DND-41 (cell line): ENCODE results near the gene CLK3.

Experiments used
- ATAC-seq: fragments of 200-7000 bp; cut with Tn5 transposase; 3 replicates; pipeline ENCODE4 v1.9.1; 2021; ENCODE audit warnings: low read depth; ENCODE audit not compliant: insufficient read depth
- DNase-seq: peaks from one replicate; pipeline ENCODE4 v3.0.0-alpha.2; 2020
- H2AFZ ChIP-seq: 2 replicates; pipeline ENCODE4 v1.6.0; 2012; ENCODE audit warnings: low read depth, low read length
- H3K27ac ChIP-seq: 2 replicates; pipeline ENCODE4 v1.5.1; 2012; ENCODE audit warnings: low read length, inconsistent platforms
- H3K27me3 ChIP-seq: fragments of 200-600 bp; sonication (generic); 2 replicates; pipeline ENCODE4 v1.6.0; 2012; ENCODE audit warnings: low read length, mild to moderate bottlenecking, inconsistent platforms; ENCODE audit not compliant: insufficient read depth, poor library complexity
- H3K36me3 ChIP-seq: 2 replicates; pipeline ENCODE4 v1.5.1; 2012; ENCODE audit warnings: low read length, inconsistent platforms; ENCODE audit not compliant: insufficient read depth
- H3K4me1 ChIP-seq: 2 replicates; pipeline ENCODE4 v1.5.1; 2012; ENCODE audit warnings: mild to moderate bottlenecking, low read length; ENCODE audit not compliant: insufficient read depth
- H3K4me2 ChIP-seq: 2 replicates; pipeline ENCODE4 v1.6.0; 2012; ENCODE audit warnings: mild to moderate bottlenecking, moderate library complexity, low read length, inconsistent platforms; ENCODE audit not compliant: insufficient read depth
- H3K4me3 ChIP-seq, 2 experiments: fragments of 200-600 bp in 1 of 2; shearing (Covaris generic) in 1 of 2; 2 replicates each; pipeline ENCODE4 v1.5.1; 2012 to 2016; ENCODE audit warnings: inconsistent platforms in 2 of 2, low read length in 2 of 2, mild to moderate bottlenecking in 2 of 2, low read depth in 1 of 2, moderate library complexity in 1 of 2
- H3K79me2 ChIP-seq: 2 replicates; pipeline ENCODE4 v1.6.0; 2012; ENCODE audit warnings: low read length, inconsistent platforms; ENCODE audit not compliant: insufficient read depth
- H3K9ac ChIP-seq: 2 replicates; pipeline ENCODE4 v1.6.0; 2012; ENCODE audit warnings: low read depth, mild to moderate bottlenecking, inconsistent platforms, low read length, moderate library complexity
- H3K9me3 ChIP-seq: 2 replicates; pipeline ENCODE4 v1.5.1; 2012; ENCODE audit warnings: low read length, moderate library complexity, mild to moderate bottlenecking, inconsistent platforms; ENCODE audit not compliant: insufficient read depth, severe bottlenecking
- H4K20me1 ChIP-seq: 2 replicates; pipeline ENCODE4 v1.6.0; 2012; ENCODE audit warnings: low read length; ENCODE audit not compliant: insufficient read depth
- CTCF ChIP-seq: IDR thresholded peaks from 2 replicates; pipeline ENCODE4 v1.5.1; 2012; ENCODE audit warnings: borderline replicate concordance, low read length, moderate library complexity, mild to moderate bottlenecking; ENCODE audit not compliant: poor library complexity, severe bottlenecking; ENCODE audit errors: extremely low read depth
- EZH2 ChIP-seq: IDR thresholded peaks from 3 replicates; pipeline ENCODE4 v1.6.1; 2012; ENCODE audit warnings: borderline replicate concordance, low read depth, mild to moderate bottlenecking, moderate library complexity, low read length, inconsistent platforms; ENCODE audit not compliant: severe bottlenecking

Gene CLK3

GRCh38 chr15:74571191-74571590 is 44.4 kb upstream of the CLK3 start:
- Histone ChIP-seq H4K20me1 (no peaks in the 10 kb centered on the region), H3K4me3 (no peak overlapping the region), H3K9ac (no peak overlapping the region), H3K36me3 (peaks cover 27% of the 10 kb centered on the region), H2AFZ (no peak overlapping the region), H3K79me2 (no peaks in the 10 kb centered on the region), H3K9me3 (no peaks in the 10 kb centered on the region), H3K4me2 (no peak overlapping the region), H3K27me3 (no peaks in the 10 kb centered on the region), H3K4me1 (no peaks in the 10 kb centered on the region), H3K27ac (no peak overlapping the region)
- no peak for DNase-seq
- no peak for ATAC-seq
- TF ChIP-seq EZH2 (no peak), CTCF (no peak)

GRCh38 chr15:74573987-74574386 is 41.6 kb upstream of the CLK3 start:
- DNase-seq (no peak), ATAC-seq (no peak)
- Histone ChIP-seq H3K79me2 (no peaks in the 10 kb centered on the region), H3K4me1 (no peaks in the 10 kb centered on the region), H3K27ac (no peak overlapping the region), H2AFZ (no peak overlapping the region), H3K4me2 (no peak overlapping the region), H3K4me3 (no peak overlapping the region), H3K36me3 (peaks cover 27% of the 10 kb centered on the region), H4K20me1 (no peaks in the 10 kb centered on the region; the same call in 1 of the 2 replicates), H3K9ac (no peak overlapping the region), H3K27me3 (no peaks in the 10 kb centered on the region), H3K9me3 (no peaks in the 10 kb centered on the region)
- TF ChIP-seq EZH2 (no peak), CTCF (no peak)

GRCh38 chr15:74578496-74578994 is 37.1 kb upstream of the CLK3 start:
- no peak overlapping the region for H3K4me3 ChIP-seq
- no peak overlapping the region for H3K9ac ChIP-seq
- no peaks in the 10 kb centered on the region for H3K27me3 ChIP-seq
- no peak overlapping the region for H2AFZ ChIP-seq
- peaks cover 11% of the 10 kb centered on the region; the same call in 1 of the 2 replicates for H3K36me3 ChIP-seq
- ATAC-seq: no peak
- H3K4me1 ChIP-seq: no peaks in the 10 kb centered on the region
- H3K9me3 ChIP-seq: no peaks in the 10 kb centered on the region
- H3K27ac ChIP-seq: no peak overlapping the region
- no peaks in the 10 kb centered on the region for H3K79me2 ChIP-seq
- DNase-seq: no peak
- no peaks in the 10 kb centered on the region; the same call in 1 of the 2 replicates for H4K20me1 ChIP-seq
- no peak overlapping the region for H3K4me2 ChIP-seq
- TF ChIP-seq EZH2 (no peak), CTCF (no peak)
